IPS-18c (cell line): ENCODE results near the gene ETV6.

Source experiments
- H3K4me3 ChIP-seq: 2 replicates; pipeline ENCODE4 v1.7.0; 2013; ENCODE audit warnings: low read depth, mild to moderate bottlenecking, low read length, moderate library complexity; ENCODE audit not compliant: insufficient read depth
- H3K9me3 ChIP-seq: one replicate; pipeline ENCODE4 v1.6.1; 2013; ENCODE audit warnings: mild to moderate bottlenecking, low read length, moderate library complexity; ENCODE audit not compliant: control insufficient read depth, insufficient read depth

Gene ETV6

DNA sequence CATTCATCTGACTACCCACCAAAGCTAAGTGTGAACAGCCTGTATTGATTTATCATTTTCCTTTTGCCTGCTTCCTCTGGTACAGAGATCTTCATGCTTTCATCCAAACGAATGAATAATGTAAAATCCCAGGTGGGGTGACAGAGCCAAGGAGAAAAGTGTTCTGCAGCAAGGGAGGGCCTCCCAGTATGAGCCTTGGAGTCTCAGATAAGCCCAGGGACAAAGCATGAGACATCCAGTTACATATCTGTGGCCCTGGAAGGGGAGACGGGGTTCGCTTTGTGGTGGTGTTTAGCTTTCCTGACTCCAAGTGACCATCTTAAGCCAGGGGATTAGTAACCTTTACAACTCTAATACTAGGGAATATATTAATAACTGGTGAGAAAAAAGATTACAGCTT is 177.1 kb downstream of the ETV6 start:
- H3K9me3 ChIP-seq: no peaks in the 10 kb centered on the region
- no peak overlapping the region for H3K4me3 ChIP-seq

DNA sequence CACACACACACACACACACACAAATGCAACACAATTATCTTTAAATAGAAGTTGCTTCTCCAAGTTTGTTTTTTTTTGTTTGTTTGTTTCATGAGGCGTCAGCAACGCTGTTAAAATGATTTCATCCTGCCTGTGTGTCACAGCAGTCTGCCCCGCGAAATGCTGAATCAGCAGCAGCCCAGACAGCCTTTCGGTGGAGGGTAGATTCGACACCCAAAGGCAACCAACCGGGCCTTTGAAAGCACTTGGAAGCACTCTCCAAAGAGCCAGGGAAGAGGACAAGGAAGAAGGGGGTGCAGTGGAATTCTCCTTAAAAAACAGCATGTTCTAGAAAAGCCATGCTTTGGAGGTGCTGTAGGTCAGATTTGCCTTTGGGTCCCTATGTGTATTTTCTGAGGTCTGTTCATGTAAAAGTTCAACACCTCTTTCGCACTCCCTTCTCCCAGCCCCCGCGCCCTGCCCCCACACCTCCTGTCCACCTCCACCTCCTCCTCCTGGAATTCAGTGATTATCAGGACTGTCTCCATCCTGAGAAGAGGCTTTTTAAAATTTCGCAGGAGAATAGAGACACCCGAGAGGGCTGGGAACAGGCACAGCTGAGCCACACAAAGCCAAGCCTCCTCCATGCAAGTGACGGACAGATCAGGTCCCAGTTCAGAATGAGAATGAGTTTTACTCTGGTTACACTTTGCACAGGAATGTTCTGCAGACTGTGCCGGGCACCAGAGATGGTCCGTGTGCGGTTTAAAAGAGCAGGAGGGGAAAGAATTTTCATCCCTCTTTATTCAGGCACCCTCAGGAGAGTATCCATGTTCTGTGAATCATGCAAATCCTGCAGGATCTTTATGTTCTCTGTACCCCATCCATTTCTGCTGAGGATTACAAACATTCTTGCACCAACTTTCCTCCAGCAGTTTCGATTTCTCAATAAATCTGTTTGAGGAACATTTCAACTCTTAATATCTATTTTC is 177.9 kb downstream of the ETV6 start:
- no peak overlapping the region; the same call in 1 of the 2 replicates for H3K4me3 ChIP-seq
- no peaks in the 10 kb centered on the region for H3K9me3 ChIP-seq

DNA sequence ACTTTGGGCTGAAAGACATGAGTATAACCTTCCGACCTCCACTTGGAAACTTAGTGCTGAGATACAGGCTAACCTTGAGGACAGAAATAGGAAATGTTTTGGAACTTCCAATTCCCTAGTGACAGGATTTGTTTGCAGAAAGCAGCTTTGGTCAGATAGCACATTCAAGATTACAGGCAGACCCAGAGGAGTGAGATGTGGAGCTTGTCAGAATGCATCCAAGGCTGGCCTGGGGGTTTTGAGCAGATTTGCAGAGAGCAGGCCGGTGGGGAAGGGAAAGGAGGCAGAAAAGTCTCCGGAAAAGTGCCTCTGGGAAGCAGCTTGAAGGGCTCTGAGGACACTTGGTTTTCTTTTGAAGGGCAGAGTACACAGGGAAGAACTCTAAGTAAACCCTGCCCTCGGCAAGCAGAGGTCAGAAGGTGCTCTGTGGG is 180.3 kb downstream of the ETV6 start:
- no peaks in the 10 kb centered on the region for H3K9me3 ChIP-seq
- no peak overlapping the region for H3K4me3 ChIP-seq

DNA sequence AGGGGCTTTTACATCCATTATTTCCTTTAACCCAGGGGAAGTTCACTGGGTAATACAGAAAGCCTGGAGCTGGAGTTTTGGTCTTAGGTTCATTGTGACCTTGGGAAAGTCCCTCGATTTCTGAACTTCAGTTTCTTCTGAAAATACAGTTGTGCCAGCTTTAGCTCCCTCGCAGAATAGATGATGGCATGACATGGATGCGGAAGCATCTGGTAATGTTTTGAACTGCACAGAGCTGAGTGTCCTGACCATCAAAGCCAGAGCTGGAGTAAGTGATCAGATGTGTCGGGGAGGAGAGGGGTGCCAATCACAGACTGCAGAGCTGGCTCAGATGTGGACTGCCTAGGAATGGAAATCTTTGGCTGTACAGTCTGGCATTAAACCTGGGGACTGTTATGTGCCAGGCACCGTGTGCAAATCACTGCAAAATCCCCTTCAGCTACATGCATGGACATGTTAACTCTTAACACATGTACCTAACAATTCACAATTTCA is 180.9 kb downstream of the ETV6 start:
- H3K9me3 ChIP-seq: no peaks in the 10 kb centered on the region
- H3K4me3 ChIP-seq: no peak overlapping the region

DNA sequence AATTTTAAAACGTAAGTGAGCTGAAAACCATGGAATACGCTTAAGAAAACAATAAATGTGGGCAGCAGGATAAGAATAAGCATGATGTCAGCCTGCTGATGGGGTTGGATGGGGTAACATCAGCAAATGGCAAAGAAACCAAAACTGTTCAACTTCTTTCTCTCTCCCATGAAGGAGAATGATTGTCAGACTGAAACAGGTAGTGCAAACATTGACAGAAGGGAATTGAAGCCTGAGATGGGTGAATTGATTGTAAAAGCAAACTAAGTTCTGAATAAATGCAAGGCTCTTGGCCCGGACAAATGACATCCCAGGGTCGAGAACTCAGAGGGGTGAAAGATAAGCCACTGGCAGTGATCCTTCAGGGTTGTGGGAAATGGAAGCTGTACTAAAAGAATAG is 182.6 kb downstream of the ETV6 start:
- H3K4me3 ChIP-seq: no peak overlapping the region
- H3K9me3 ChIP-seq: no peaks in the 10 kb centered on the region

DNA sequence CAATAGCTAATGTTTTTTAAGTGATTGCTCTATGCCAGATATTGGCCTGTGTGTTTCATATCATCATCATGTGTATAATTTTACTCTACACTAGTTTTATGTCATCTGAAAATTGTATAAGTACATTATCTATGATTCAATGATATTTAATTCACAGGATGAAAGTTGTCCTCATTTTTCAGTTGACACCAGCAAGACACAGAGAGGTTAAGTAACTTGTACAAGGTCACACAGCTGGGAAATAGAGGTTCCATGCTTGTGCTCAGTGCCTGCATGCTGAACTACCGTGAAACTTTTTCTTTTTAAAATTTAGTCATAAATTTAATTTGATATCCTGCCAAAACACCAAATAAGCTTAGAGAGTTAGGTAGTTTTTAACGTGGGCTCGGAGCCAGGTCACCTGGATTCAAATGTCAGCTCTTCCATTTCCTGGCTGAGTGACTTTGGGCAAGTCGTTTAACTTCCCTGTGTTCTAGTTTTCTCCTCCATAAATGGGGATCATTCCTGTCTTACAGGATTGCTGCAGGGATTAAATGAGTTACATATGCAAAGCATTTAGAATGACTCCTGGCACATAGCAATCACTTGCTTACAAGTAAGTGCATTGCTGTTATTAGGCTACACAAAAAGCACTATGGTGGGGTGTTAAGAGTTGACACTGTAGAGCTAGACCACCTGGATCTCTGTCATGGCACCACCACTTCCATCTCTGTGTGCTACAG is 183.9 kb downstream of the ETV6 start:
- Histone ChIP-seq H3K9me3 (no peaks in the 10 kb centered on the region), H3K4me3 (no peak overlapping the region)

DNA sequence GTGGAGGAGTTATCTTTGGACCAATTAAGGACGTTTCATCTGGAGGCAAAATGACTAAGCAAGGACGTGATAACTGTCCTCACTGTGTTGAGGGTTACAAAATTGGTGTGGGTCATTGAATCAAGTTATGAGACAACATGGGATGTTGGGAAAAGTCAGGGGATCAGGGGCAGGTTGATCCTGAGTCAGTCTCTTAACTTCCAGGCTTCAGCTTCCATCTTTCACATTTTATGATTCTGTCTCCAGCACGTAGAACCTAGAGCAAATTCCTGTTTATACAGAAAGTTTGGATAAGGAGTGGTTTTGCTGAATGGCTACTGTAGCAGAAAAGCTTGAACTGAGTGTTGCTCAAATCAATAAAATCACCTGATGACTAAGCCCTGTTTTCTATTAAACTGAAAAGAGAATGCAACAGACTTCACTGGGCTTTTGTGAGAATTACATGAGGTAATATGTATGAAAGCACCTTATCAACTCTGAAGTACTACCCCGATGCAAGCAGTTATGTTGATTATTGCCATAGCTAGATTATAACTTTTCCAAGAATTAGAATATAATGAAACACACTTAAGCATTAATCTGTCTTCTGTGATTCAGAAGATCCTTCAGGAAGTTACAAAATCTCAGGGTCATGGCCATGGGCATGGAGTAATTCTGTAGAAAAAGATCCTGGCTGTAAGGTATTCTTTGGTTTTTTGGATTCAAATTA is 184.8 kb downstream of the ETV6 start:
- no peaks in the 10 kb centered on the region for H3K9me3 ChIP-seq
- H3K4me3 ChIP-seq: no peak overlapping the region

DNA sequence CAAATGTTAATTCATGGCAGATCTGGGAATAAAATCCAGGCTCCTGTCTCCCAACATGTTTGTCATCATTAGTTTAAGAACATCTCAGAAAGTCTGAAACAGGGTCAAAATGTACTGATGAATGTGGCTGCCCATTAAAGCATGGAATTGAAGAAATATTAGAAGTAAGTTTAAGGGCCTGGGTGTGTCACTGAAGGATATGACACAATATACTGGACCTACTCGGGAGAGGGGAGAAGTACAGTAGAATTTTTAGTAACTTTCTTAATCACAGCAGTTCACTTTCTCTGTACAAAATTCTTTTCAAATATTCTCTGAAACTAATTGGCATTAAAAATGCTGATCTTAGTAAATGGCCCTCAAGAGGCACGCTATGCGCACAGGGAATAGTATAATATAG is 185.5 kb downstream of the ETV6 start:
- Histone ChIP-seq H3K4me3 (no peak overlapping the region), H3K9me3 (no peaks in the 10 kb centered on the region)

DNA sequence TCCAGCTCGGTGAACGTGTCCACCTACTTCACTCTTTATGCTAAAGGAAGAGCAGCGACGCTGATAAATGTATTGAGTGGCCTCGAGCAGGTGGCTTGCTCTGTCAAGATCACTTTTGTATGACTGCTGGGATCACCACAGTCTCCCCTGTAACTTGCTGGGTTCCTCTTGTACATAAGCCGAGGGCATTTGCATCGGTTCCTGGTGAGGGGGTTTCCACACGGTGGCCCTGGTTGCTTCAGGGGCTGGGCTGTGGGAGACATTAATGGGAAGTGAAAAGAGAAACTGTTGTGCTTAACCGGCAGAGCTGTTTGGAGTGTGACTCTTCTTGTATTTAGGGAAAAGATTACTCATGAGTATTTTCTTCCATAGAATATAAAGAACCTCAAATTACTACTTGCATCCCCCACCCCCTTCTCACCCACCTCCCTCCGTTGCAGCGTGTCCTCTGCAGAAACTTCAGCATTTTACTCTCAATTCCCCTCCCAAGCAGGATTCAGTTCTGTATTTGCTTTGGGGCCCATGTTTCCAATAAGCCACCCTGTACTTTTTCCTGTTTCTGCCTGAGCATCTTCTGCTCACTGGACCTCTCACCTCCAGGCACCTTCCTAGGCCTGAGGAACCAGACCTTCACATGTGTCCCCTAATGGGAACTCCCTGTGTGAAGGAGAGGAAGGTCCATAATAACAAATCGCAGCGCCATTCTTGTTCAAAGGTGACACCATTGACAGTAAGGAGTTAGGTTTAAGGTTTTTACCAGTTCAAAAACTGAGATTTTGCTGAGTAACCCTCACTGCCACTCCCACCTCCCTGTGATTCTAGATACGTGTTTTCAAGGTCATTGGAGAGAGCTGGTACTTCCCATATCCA is 187.0 kb downstream of the ETV6 start:
- Histone ChIP-seq H3K4me3 (no peak overlapping the region), H3K9me3 (no peaks in the 10 kb centered on the region)

DNA sequence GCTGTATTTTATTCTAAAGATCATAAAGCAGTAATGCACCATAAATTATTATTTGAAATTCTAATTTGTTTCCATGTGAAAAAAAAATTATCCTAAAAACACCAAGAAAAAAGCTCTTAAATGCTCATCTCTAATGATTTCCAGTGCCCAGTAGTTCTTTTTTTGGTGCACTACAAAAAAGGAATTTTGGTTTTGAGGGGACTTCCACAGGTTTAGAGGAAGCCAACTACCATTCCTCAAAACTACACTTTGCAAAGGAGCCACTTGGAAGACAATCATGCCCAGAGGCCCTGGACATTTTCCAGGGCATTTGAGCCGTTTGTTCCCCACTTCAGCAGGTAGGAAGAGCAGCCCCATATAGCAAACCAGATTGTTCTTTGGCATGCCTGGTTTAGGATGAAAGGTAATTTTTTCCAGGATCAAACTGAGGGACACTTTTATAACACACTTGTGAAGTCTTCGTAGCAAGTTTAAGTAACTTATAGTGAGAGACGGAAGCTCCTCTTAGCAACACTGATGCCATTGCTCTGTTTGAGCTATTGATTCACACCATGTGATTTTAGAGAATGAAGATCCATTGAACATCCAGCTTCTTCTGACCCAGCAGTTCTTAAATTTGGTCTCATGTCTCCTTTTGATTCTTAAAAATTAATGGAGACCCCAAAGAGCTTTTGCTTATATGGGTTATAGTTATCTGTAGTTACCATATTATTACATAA is 187.9 kb downstream of the ETV6 start:
- no peak overlapping the region for H3K4me3 ChIP-seq

DNA sequence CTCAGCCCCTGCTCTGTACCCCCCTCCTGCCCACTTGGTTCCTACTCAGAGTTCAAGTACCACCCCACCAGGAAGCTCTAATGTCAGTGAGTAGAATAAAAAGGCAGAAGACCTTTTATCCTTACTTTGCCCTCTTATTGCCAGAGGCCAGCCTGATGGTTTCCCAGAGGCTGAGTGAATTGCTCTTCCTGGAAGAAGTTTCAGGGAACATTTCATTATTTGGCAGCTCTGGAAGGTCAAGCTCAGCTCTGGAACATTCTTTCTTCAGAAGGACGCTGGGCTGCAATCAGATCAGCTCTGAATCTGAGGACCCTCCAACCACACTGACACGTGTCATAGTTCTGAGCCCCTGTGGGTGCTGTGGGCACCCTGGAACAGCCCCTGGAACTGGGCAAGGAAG is 188.9 kb downstream of the ETV6 start:
- H3K9me3 ChIP-seq: no peaks in the 10 kb centered on the region
- no peak overlapping the region for H3K4me3 ChIP-seq

More for the DNA sequence above, 187.9 kb downstream of the ETV6 start:
- no peaks in the 10 kb centered on the region for H3K9me3 ChIP-seq

DNA sequence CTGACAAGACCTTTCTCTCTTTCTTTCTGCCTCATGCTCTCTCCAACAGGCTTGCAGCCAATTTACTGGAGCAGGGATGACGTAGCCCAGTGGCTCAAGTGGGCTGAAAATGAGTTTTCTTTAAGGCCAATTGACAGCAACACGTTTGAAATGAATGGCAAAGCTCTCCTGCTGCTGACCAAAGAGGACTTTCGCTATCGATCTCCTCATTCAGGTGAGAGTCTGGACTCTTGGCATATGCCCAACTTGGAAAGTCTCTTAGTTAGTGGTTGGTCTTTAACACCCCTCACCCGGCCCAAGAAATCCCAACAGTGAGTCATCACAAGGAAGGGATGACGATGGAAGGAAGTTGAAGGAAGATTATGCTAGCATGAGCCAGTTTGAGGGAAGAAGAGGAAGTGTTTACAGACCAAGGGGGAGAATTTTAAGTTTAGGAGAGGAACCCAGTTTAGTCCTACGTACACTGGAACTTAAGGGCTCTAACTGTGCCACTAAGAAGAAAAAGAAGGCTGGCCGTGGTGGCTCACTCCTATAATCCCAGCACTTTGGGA is 189.7 kb downstream of the ETV6 start:
- no peaks in the 10 kb centered on the region for H3K9me3 ChIP-seq
- no peak overlapping the region for H3K4me3 ChIP-seq

DNA sequence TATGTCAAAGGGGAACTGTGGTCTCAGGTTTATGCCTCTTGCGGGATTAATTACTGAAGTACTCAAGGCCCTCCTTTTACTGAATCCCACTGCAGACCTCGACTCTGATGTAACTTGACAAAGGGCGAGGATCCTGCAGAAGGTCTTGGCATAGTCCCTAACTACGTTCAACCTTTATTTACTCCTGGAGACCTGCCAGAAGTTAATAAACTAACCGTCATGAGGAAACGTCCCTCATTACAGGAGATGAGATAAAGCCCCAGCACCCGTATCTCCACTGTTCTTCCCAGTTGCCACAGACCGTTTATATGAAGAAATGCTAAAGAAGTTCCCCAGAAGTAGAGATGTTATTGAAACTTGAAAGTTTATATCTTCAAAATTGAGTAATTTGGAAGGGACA is 190.9 kb downstream of the ETV6 start:
- Histone ChIP-seq H3K4me3 (no peak overlapping the region), H3K9me3 (no peaks in the 10 kb centered on the region)

DNA sequence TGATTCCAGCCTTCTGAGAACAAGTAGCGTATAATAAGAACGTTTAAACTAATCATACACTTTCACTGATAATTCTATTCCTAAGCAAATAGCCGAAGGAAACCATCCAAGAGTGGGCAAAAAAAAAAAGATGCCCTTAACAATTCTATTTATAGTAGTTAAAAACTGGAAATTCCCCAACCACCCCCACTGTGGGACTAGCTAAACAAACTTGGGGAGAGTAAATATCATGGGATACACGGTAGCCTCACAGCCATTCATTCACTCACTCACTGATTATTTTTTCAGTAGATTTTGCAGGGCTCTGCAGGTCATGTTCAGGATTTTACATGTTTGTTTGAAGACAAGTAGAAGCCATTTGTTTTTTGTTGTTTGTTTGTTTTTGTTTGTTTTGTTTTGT is 197.0 kb downstream of the ETV6 start:
- Histone ChIP-seq H3K4me3 (no peak overlapping the region), H3K9me3 (no peaks in the 10 kb centered on the region)

DNA sequence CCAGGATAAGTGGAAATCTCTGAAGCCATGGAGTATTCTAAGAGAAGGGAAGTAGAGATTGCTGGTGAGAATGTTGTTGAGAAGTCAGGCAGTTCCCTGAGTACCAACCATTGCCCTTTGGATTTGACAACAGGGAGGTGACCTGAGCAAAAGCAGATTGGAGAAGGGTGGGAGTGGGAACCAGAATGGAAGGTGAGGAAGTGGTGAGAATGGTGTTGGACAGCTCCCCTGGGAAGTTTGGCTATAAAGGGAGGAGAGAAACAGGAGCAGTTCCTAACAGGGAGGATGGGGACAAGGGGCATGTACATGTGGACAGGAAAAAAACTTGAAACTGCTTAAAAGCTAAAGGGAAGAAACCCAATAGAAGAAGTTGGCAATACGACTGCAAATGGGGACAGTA is 198.1 kb downstream of the ETV6 start:
- no peaks in the 10 kb centered on the region for H3K9me3 ChIP-seq
- no peak overlapping the region for H3K4me3 ChIP-seq
